GM21447 (cell line): ENCODE data around the gene THBS2.
"Not testable (repeated sequence)": the region's sequence is repeated elsewhere in the genome, so short reads cannot be mapped to it uniquely, and the experiment has no call there.

Experiments used
- ATAC-seq: cut with Tn5 transposase; IDR thresholded peaks from one replicate; pipeline ENCODE4 v1.9.1; 2021; ENCODE audit not compliant: unreplicated experiment

THBS2 gene

DNA sequence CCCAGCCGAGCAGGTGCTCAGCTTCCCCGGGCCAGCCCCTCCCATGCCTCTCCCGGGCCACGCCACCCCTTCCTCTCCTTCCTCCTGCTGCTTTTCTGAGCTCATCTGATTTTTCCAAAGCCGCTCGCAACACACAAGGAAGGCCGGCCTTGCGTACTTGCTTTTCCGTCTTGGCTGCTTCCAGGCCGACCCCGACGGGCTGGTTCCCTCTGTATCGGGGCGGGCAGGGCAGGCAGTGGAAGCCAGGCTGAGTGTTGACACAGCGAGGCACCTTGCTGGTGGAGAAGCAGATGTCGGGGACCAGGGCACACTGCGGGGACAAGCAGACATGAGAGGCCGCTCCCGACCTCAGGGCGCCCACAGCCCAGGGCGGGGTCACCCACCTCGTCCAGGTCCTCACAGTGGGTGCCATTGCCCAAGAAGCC is 21.1 kb downstream of the THBS2 start:
- ATAC-seq, result no peak

- no peak for ATAC-seq
Measured at GRCh38 chr6:169231790-169232506, 21.7 kb downstream of the THBS2 start.

DNA sequence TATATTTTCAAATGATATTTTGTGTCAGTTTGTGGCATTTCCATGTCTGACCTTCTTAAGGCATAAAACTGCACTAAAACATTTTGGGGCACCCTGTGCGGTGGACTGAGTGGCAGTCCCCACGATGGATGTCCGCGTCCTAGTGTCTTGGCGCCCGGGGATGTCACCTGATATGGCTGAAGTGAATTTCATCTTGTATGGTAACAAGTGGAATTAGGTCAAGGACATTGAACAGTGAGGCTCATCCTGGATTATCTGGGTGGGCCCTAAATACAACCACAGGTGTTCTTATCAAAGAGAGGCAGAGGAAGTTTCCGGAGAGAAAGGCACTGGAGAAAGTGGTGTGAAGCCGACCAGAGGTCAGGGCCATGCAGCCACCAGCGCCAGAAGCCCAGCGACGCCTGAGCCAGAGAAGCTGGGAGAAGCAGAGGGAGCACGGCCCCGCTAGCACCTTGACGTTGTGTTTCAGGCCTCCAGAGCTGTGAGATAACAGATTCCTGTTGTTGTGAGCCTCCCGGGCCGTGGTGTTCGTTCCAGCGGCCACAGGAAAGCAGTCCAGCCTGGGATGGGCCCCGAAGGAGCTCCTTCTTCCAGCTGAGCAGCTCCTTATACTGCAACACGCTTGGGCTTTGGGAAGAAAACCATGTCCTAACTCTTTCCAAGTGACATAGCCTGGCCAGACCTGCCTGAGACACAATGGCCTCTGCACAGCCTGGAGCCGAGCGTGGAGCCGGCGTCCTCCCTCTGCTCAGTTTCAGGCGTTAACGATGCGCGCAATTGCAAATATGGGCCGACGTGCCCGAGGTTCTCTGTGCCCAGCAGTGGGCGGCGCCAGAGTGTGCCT is 22.5 kb downstream of the THBS2 start:
- ATAC-seq, result no peak

DNA sequence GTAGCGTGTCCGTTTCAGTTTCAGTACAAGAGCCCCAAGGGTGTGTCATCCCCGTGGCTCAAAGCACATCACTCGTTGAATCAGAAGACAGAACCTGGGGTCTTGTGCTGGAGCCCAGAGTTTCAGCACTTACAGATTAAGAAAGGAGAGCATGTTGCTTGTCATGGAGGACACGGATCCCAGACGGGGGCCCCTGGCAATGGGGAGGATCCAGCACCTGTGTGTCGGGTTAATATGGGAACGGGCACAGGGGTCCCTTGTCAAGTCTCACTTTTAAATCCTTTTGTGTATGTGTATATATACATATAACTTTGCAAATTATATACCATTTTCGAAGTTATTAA is 23.4 kb downstream of the THBS2 start:
- no peak for ATAC-seq

GRCh38 chr6:169229615-169230321 is 23.9 kb downstream of the THBS2 start:
- ATAC-seq, result no peak

GRCh38 chr6:169227116-169227515 is 26.5 kb downstream of the THBS2 start:
- no peak for ATAC-seq

- no peak for ATAC-seq
Measured at GRCh38 chr6:169225887-169226286, 27.8 kb downstream of the THBS2 start.

- no peak for ATAC-seq
Measured at GRCh38 chr6:169225131-169225576, 28.5 kb downstream of the THBS2 start.

- ATAC-seq, result no peak
Measured at GRCh38 chr6:169224716-169225115, 28.9 kb downstream of the THBS2 start.

DNA sequence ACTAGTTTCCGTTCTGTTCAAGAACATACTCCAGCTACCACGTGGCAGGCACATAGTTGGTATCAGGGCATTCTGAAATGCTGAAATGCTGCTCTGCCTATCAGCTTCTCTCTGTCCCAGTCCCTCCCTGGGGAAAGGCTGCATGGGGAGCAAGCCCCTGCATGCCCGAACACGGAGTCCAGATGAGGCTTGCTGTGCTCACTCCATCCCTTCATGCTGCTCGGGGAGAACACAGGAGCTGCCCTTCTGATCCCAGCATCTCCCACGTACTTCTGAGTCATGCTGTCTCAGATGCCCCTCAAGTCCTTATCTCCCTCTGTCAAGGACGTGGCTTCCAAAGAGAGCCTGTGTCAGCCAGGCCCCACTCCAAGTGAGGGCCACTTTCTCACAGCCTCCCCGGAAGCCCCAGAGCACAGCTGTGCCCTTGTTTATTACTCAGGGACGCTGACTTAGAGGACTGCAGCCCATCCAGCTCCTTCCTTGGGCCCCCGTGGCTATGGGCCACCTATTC is 29.4 kb downstream of the THBS2 start:
- ATAC-seq, result no peak

DNA sequence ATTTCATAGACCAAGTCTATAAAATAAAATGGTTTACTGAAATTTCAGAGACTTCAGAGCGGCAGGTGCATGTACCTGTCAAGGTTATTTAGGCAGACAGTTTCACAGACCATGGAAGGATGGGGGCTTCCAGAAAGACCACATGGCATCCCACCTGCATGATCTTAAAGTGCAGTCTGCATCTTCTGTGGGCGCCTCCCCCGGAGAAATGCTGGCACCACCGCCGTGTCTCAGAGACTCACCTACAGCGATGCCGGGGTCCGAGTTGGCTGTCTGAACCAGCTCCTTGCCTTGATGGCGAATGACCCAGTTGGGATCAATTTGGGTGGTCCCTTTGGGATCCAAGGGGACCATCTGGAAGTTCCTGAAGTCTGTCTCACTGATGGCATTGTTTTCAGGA is 30.6 kb downstream of the THBS2 start:
- ATAC-seq, result no peak

GRCh38 chr6:169222126-169222525 is 31.5 kb downstream of the THBS2 start:
- no peak for ATAC-seq

DNA sequence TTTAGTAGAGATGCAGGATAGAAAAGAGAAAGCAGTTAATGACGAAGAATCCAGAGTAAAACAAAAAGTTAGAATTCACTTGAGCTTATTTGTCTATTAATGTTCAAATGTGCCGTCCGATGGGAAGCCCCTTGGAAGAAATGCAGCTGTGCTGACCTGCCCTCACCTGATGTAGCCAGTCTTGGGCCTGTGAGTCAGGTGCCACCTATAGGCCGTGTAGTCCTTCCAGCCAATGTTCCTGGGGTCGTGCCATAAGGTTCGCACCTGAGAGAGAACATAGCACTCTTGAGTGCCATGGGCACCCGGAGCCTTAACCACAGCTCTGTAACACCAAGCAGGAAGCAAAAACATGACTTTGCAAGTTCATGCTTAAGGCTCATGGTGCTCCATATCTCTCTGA is 32.4 kb downstream of the THBS2 start:
- ATAC-seq, result no peak

DNA sequence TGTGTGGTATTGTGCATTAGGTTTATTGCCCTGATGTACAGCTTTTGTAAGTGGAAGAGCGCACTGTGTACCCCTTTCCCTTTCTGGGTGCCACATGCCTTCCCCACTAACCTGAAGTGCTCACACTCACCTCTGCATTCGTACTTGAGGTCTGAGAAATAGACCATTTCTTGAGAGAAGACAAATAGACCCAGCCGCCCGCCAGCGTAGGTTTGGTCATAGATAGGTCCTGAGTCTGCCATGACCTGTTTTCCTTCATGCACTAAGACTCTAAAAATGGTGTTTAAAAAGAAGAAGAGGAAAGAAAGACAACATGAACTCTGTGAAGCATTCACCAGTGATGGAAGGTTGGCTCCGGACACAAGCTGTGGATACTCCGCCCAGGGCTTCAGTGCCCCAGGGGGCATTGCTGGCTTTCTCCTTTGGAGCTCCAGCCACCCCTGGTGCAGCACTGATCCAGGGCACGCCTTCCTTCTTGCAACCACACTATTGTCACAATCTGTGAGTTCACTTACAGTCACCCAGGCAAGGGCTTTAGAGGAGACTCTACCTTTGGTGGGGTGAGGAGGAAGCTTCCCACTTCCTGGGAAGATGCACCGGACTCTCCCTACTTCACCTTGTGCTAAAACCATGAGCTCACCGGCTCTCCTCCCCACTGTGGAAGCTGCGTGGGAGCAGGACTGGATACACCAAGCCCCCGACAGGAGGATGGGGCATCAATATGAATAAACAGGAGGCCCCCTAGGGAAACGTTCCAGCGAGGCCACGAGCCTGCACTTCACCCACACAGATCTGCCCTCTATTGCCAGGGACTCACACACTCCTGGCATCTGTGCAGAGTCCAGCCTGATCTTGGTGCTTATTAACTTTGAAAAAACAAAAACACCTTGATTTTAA is 33.3 kb downstream of the THBS2 start:
- ATAC-seq, result no peak

DNA sequence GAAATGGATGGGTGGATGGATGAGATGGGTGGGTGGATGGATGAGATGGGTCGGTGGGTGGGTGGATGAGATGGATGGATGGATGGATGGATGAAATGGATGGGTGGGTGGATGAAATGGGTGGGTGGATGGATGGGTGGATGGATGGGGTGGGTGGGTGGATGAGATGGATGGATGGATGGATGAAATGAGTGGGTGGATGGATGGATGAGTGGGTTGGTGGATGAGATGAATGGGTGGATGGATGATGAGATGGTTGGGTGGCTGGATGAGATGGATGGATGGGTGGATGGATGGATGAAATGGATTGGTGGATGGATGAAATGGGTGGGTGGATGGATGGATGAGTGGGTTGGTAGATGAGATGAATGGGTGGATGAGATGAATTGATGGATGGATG is 35.7 kb downstream of the THBS2 start:
- ATAC-seq, result no peak

- ATAC-seq, result no peak
Measured at GRCh38 chr6:169216830-169217229, 36.8 kb downstream of the THBS2 start.

GRCh38 chr6:169215201-169215681 is 38.4 kb downstream of the THBS2 start:
- no peak for ATAC-seq

GRCh38 chr6:169214789-169215188 is 38.9 kb downstream of the THBS2 start:
- not testable (repeated sequence) for ATAC-seq

DNA sequence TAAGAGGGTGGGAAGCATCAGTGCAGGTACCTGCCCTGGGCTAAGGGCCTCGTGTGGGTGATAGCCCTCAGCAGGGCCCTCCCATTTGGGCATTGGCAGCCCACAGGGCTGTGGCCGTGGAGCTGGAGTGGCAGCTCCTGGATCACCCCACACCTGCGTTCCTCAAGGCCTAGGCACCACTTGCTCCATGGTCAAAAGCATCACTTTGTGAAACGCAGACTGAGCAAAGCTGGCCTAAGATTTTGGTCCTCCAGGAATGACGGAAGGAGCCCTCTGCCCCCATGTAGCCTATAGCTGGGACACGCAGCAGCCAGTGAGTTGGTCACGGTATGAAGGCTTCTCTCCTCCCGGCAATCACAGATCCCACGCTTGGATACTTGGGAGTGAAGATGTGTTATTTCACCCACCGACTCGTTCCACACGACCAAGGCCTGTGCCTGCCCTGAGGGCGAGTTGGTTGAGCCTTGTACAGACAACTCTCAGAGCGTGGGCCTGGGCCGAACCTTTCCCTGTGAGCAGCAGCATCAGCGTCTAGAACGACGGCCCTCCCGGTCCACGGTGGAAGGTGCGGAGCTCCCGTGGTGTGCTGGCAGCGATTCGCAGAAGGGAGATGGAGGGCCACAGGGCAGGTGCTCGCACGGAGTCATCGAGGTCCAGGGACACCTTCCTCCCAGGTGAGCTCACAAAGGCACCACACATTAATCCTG is 39.7 kb downstream of the THBS2 start:
- ATAC-seq, result peak; percentile 2
